Activated CD4-positive, CD25-positive, alpha-beta regulatory T cell treated with anti-CD3 and anti-CD28 coated beads, Interleukin-2, amount 50 U/mL, for 24 hours (primary cell): ENCODE results near the gene CYP27C1.

Experiments used
- ATAC-seq, 2 donors: fragments of 150-1000 bp; cut with Tn5 transposase; one replicate each; pipeline ENCODE4 v1.10.0; 2021; ENCODE audit warnings: mild to moderate bottlenecking in 1 of 2, moderate library complexity in 1 of 2

CYP27C1 gene

DNA sequence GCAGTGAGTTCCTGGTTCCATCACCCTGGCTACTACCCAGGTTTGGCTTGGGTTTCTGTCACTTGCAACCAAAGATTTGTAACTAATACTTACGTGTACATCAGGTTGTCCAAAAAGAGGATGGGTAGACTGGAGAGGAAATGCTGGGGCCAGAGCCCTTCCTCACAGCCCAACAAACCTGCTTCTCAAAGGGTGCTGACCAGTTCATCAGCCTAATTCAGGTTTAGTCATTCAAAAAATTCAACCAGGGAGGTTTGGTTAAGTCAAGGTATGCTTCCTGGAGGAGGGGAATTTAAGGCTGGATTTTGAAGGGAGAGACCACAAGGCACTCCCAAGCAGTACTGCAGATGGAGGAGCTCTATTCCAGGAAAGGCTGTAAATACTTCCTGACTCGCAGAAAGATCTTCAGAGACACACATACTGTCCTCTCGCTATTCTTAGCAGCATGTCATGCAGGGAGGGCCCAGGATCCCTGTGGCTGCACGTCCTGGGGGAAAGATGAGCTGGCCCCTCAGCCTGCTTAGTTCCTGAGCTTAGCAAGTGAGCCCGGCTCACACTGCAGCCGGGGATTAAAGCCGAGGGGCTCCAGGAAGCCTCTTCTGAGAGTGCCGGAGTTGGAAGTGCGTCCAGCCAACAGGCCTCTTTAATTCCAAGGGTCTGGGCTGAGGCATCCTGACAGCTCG lies 73.1 kb downstream of the CYP27C1 start:
- ATAC-seq, result no peak

DNA sequence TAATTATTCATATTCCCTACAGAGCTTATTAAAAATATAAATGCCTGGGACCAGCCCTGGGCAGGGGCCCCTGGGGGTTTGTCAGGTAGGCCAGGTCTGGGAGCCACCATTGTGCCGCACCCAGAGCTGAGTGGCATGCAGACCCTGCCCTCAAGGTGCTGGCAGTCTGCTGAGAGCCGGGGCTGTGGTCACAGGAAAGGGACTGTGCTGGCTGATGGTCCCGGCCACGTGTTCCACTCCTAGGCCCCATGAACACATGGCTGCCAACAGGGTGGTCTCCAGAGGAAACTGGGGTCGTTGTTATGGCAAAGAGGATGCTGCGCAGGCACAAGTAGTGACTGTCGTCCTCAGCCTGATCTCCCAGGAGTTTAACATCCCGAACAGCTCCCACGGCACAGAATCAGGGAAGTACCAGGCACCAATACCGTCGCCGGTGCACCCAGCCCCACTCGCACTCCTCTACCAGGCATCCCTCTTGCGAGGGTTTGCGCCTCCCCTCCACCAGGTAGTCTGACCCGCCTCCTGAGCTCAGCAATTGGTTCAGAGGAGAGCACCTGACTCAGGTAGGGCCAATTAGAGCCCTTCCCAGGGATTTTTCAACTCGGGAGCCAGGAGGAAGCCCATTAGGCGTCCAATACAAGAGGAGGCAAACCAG lies 73.9 kb downstream of the CYP27C1 start:
- ATAC-seq, result no peak

GRCh38 chr2:127145280-127145895 lies 74.7 kb downstream of the CYP27C1 start:
- ATAC-seq, result no peak

DNA sequence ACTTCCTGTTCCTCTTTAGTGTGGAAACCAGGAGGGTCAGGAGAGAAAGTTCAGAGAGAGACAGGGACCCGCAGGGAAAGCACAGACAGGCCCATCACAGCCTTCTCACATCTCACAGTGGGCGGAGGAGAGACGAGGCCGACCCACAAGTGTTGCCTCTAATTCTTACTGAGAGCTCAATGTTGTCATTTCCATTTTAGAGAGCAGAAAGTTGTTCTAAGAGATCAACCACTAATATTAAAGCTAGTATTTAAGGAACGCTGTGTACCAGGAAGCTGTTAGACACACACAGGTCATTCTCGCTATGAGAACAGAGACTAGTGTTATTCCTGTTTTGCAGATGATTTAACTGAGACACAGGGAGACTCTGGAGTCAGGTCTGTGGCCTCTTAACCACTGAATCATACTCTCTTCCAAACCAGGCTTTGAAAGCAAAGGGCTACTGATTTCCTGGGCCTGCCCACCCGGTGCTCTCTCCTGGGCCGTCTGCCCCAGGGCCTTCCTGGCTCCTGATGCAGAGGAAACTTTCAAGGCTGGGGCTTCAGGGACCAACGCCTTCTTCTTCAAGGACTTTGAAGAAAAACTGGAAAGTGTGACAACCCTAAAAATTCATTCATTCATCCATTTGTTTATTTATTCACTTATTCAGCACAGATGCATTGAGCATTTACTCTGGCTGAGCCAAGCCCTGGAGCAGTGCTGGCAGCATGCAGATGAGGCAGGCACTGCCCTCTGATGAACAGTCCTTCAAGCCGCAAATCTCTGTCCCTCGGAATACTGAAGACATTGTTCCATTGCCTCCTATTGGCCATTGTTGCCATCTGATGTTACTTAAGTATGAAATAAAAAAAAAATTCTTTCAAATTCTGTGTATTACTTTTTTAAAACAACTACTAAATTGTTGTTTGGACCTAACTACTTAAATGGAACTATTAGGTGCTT lies 76.0 kb downstream of the CYP27C1 start:
- ATAC-seq, result no peak

GRCh38 chr2:127142663-127143630 lies 77.2 kb downstream of the CYP27C1 start:
- no peak for ATAC-seq

DNA sequence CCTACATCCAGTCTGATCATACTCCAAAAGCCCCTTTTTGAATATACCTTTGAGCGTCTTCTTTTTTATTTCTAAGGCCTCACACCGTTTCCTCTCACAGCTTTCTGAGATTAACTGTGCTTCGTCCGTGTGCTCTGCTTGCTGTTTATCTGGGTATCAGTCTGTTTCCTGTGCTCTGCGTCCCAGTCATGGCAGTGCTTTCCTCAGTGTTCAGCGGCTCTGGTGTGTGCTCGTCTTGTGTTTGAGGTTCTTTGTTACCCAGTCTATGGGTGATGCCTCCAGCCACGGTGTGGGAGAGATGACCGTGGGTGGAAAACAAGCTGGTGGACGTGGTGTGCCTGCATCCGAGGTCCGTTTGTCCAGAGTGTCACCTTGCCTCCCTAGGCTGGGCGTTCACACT lies 79.6 kb downstream of the CYP27C1 start:
- ATAC-seq, result no peak

GRCh38 chr2:127139766-127140165 lies 80.3 kb downstream of the CYP27C1 start:
- no peak for ATAC-seq

DNA sequence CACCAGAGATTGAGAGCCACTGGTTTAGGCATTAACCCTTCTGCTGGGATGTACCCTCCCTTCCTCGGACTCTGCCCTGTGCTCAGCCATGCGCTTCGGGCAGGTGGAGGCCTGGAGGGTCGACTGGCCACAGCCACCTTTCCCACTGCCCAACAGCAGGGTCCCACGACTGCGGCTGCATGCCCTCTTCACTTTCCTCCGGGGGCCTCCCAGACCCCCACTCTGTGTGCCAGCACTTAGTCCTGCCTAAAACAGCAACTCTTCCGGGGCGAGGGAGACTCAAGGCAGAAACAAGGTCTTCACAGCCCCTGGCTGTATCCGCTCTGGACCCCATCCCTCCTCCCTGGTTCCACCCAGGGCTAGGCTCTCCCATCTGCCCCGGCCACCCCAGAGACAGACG lies 81.8 kb downstream of the CYP27C1 start:
- no peak for ATAC-seq

- no peak for ATAC-seq
Observed at GRCh38 chr2:127137741-127138140, 82.4 kb downstream of the CYP27C1 start.

DNA sequence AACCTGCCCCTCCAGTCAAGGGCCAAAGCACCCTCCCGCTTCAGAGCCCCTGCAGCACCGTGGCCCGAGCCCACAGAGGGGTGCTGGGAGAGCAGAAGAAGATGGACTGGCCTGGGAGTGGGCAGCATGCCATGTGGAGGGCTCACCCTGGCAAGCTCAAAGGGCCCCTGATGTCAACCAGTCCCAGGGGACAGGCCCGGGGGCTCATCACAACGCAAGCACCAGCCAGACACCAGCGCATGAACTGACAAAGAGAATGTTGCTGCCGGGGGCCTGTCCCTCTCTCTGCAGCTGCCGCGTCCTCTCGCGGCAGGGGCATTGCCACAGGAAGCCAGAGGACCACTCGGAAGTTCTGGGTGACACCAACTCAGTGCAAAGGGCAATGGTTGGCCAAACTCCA lies 82.9 kb downstream of the CYP27C1 start:
- no peak for ATAC-seq

DNA sequence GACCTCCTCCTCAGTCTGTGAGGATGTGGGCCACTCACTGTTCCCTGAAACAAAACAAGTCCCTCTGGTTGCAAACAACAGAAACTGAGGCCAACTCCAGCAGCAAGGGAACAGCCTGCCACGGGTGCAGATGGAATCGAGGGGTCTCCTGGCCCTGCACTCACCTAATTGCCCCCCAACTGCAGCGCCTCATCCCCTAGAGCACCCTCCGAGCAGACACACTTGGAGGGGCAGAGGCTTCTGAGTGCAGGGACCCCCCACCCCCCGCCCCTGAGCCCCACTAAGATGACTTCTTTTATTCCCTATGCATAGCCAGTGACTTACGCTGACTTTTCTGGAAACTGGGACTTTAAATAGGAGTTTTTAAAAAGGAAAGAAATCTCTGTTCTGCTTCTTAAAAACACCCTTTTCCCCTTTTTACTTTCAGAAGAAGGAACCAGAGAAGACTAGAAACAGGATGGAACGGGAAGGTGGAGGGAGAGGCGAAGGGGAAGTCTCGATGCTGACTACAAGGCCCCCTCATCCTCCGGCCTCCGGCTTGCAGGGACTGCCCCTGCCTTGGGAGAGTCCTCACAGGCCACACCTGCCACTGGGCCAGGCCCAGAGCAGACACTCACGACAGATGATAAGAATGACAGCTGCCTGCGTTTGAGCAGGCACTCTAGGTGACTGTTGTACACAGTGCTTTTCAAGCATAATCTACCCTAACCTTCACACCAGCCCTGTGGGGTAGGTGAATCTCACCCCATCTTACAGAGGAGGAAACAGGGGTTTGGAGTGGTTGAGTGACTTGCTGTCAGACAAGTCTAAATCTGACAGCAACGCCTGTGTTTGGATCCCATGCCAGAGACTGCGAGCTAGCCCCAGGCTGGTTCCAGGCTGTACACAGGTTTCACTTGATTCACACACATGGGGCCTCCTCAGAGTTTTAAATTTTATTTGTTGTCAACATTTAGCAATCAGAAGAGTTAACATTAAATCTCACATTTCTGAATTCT lies 85.0 kb downstream of the CYP27C1 start:
- ATAC-seq, result no peak

GRCh38 chr2:127134235-127134634 lies 85.9 kb downstream of the CYP27C1 start:
- no peak for ATAC-seq
